ENCODE data around the gene BHMT2. TPM values are rescaled to one million over a fixed set of nuclear protein-coding genes. Genes with fewer than 3 reads are reported as not detected.

The BHMT2 gene
- total RNA-seq, 1 donor from 2014 or later: 2.9 TPM

DNA sequence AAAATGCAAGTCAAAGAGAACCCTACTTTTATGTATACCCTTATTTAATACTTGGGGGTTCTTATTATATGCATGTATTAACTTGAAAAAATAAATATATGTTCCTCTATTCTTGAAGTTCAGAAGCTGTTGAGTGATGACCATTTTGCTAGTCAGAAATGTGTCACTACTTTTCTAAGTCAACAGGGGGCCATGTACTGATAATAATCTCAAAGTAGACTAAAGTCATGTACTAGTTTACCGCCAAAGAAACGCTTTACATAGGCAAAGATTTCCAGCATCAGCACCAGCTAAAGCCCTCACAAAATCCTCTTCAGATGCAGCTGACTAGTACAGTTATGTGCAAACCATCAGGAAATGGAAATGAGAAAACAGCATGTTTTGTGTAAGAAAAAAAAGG, 36.3 kb downstream of the BHMT2 start:
- no peak for DNase-seq (ENCODE audit: low spot score in 2 of 2)
- intact Hi-C loops (cut with DNase I): no loop called here
- H3K9me3 ChIP-seq: no peaks in the 10 kb centered on the region
- H3K4me1 ChIP-seq: peaks cover 0 to 5% of the 10 kb centered on the region in 2 donors
- no peak for TF ChIP-seq CTCF (IDR thresholded peaks at IDR 0.05)
- no peaks in the 10 kb centered on the region for H3K27me3 ChIP-seq
- no peak overlapping the region for H3K4me3 ChIP-seq
- H3K27ac ChIP-seq: no peak overlapping the region
- H3K36me3 ChIP-seq: no peaks in the 10 kb centered on the region

- DNase-seq (ENCODE audit: low spot score in 2 of 2): no peak
- H3K4me1 ChIP-seq: peaks cover 0 to 5% of the 10 kb centered on the region in 2 donors
- H3K27ac ChIP-seq: no peak overlapping the region
- H3K27me3 ChIP-seq: peaks cover 6% of the 10 kb centered on the region
- no peaks in the 10 kb centered on the region for H3K36me3 ChIP-seq
- intact Hi-C loops (cut with DNase I): no loop called here
- no peak for TF ChIP-seq CTCF (IDR thresholded peaks at IDR 0.05)
- peak overlapping the region in 1 of 2 donors; percentile 27 for H3K4me3 ChIP-seq
- H3K9me3 ChIP-seq: no peaks in the 10 kb centered on the region
Measured at GRCh38 chr5:79107020-79107796, 37.6 kb downstream of the BHMT2 start.

DNA sequence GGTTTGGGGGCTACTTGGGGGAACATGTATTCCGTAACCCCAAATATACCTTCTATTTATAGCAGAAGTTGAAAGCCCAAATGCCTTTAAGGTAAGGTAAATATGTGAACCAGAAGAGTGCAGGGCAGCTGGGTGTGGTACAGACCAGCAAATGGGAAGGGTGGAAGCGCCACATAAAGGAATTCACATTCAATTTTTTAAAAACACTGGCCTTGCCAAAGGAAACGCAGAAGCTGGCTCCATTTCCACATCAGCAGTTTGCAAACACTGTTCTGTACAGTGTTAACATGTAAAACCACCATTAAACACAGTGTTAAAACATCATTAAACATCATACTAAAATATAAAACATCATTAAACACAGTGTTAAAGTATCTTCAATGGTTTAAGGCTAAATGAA, 38.5 kb downstream of the BHMT2 start:
- intact Hi-C loops (cut with DNase I): no loop called here
- no peak for DNase-seq (ENCODE audit: low spot score in 2 of 2)
- no peak overlapping the region for H3K27ac ChIP-seq

GRCh38 chr5:79108792-79109191, 39.2 kb downstream of the BHMT2 start:
- Histone ChIP-seq H3K4me3 (no peak overlapping the region), H3K27me3 (peaks cover 9% of the 10 kb centered on the region), H3K9me3 (no peaks in the 10 kb centered on the region), H3K36me3 (no peaks in the 10 kb centered on the region), H3K4me1 (peaks cover 0 to 5% of the 10 kb centered on the region in 2 donors), H3K27ac (no peak overlapping the region)
- no peak for TF ChIP-seq CTCF (IDR thresholded peaks at IDR 0.05)
- DNase-seq (ENCODE audit: low spot score in 2 of 2): no peak
- intact Hi-C loops (cut with DNase I): no loop called here

More for the DNA sequence above, 38.5 kb downstream of the BHMT2 start:
- H3K9me3 ChIP-seq: no peaks in the 10 kb centered on the region
- peaks cover 9% of the 10 kb centered on the region for H3K27me3 ChIP-seq
- no peaks in the 10 kb centered on the region for H3K36me3 ChIP-seq
- peak overlapping the region; percentile 12 to 27 for H3K4me3 ChIP-seq
- TF ChIP-seq CTCF (IDR thresholded peaks at IDR 0.05): no peak
- H3K4me1 ChIP-seq: peaks cover 0 to 5% of the 10 kb centered on the region in 2 donors

- no peaks in the 10 kb centered on the region for H3K9me3 ChIP-seq
- no peak for TF ChIP-seq CTCF (IDR thresholded peaks at IDR 0.05)
- H3K4me1 ChIP-seq: peaks cover 0 to 5% of the 10 kb centered on the region in 2 donors
- H3K27me3 ChIP-seq: peaks cover 9% of the 10 kb centered on the region
- no peaks in the 10 kb centered on the region for H3K36me3 ChIP-seq
- intact Hi-C loops (cut with DNase I): no loop called here
- no peak overlapping the region for H3K27ac ChIP-seq
- DNase-seq (ENCODE audit: low spot score in 2 of 2): no peak
- H3K4me3 ChIP-seq: no peak overlapping the region
Measured at GRCh38 chr5:79109527-79110492, 40.2 kb downstream of the BHMT2 start.
